WI38 (cell line): ENCODE results near the gene CD164L2.
"Not testable (repeated sequence)": the region's sequence is repeated elsewhere in the genome, so short reads cannot be mapped to it uniquely, and the experiment has no call there.

ENCODE experiments used
- H3K4me3 ChIP-seq: 2 replicates; pipeline ENCODE4 v1.5.1; 2011; ENCODE audit warnings: low read depth, mild to moderate bottlenecking, control low read depth, low read length
- TF ChIP-seq, protein P1 (sequence below): IDR thresholded peaks from 2 replicates; pipeline ENCODE4 v1.5.1; 2012; ENCODE audit warnings: low read depth, mild to moderate bottlenecking, control low read depth, low read length

CD164L2 gene

GRCh38 chr1:27412502-27412901 lies 29.4 kb upstream of the CD164L2 start:
- TF ChIP-seq, protein P1, sequence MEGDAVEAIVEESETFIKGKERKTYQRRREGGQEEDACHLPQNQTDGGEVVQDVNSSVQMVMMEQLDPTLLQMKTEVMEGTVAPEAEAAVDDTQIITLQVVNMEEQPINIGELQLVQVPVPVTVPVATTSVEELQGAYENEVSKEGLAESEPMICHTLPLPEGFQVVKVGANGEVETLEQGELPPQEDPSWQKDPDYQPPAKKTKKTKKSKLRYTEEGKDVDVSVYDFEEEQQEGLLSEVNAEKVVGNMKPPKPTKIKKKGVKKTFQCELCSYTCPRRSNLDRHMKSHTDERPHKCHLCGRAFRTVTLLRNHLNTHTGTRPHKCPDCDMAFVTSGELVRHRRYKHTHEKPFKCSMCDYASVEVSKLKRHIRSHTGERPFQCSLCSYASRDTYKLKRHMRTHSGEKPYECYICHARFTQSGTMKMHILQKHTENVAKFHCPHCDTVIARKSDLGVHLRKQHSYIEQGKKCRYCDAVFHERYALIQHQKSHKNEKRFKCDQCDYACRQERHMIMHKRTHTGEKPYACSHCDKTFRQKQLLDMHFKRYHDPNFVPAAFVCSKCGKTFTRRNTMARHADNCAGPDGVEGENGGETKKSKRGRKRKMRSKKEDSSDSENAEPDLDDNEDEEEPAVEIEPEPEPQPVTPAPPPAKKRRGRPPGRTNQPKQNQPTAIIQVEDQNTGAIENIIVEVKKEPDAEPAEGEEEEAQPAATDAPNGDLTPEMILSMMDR, result no peak
- no peak overlapping the region for H3K4me3 ChIP-seq

DNA sequence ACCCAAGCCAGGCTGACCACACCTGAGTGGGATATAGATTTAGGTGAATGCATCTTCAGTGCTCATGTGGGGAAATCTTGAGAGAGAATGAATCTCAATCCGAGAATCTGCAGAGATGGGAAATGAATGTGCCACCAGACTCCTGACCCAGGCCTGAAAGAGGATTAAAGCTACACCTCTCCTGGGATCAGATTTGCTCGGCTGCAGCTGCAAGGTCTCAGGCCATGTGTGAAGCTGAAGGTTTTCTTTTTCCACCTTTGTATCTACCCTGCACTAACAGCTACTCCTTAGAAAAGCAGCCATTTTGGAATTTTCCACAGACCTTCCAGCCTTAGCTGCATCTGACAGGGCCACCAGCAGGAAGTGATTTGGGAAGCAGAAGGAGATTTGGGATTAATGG lies 27.6 kb upstream of the CD164L2 start:
- TF ChIP-seq, protein P1, result no peak
- no peak overlapping the region for H3K4me3 ChIP-seq

DNA sequence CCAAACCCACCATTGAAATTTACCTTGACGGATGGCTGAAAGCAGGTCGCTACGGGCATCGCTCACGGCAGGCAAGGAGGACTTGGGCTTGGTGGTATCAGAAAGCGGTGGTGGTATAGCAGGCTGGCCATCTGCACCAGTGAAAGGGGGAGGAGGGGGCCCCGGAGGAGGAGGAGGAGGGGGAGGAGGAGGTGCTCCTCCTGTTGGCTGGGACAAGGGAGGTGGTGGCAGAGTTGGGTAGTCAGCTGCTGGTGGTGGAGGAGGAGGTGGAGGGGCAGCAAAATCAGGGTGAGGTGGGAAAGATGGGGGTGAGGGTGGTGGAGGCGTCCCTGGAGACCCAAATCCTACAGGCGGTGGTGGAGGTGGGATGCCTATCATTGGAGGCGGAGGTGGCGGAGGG lies 26.5 kb upstream of the CD164L2 start:
- H3K4me3 ChIP-seq, result no peak overlapping the region
- TF ChIP-seq, protein P1, result no peak

DNA sequence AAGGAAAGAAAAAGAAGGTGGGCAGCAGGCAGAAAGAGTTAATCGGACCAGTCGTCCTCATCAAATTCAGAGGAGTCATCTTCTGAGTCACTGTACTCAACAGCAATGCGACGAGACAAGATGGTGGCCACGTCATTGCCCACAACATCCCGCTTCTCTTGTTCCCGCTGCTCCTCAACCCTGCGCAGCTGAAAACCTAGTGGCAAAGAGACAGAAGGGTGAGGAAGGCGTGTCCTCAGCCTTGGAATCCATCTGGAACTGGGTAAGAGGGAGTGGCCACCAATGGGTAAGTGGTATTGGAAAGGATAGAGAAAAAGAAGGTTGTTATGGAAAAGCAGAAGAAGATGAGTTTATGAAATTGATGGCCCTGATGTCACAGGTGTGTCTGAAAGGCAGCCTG lies 25.0 kb upstream of the CD164L2 start:
- no peak overlapping the region for H3K4me3 ChIP-seq
- TF ChIP-seq, protein P1, result no peak

GRCh38 chr1:27406791-27407190 lies 23.7 kb upstream of the CD164L2 start:
- not testable (repeated sequence) for H3K4me3 ChIP-seq

DNA sequence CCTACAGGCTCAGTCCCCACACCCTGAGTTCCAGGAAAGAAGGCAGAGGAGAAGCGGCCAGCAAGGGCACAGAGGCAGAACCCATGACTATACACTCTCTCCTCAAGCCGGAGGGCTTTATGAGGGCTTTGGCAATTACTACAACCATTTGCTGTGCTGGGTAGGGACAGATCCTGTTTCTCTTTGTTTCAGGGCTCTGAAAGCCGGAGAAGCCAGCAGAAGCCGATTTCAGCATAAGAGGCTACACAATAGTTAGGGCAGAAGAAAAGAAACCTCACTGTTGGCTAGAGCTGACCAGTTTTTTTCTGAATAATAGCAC lies 23.2 kb upstream of the CD164L2 start:
- no peak overlapping the region for H3K4me3 ChIP-seq
- TF ChIP-seq, protein P1, result no peak

- H3K4me3 ChIP-seq, result not testable (repeated sequence)
Observed at GRCh38 chr1:27405598-27406361, 22.6 kb upstream of the CD164L2 start.

DNA sequence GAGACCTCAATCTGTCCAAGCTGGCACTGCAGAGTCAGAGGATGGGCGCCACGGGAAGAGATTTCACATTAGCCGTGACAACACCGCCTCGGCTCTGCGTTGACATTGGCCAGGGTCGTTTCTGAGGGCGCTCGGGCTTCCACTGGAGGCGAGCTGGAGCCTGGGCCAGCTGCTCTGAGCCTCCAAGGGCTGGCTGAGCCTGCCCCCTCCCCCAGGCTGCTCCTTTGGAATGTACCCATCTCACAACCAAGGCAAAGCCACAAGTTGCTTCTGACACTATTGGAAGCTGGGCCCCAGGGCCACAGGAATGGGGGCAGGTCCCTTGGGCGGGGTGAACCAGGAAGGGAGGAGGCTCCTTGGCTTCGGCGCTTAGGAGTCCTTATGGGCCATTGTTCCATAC lies 21.9 kb upstream of the CD164L2 start:
- TF ChIP-seq, protein P1, result no peak

More for the DNA sequence above, 21.9 kb upstream of the CD164L2 start:
- H3K4me3 ChIP-seq, result no peak overlapping the region
